ENCODE results near the gene MCL1.

DNA sequence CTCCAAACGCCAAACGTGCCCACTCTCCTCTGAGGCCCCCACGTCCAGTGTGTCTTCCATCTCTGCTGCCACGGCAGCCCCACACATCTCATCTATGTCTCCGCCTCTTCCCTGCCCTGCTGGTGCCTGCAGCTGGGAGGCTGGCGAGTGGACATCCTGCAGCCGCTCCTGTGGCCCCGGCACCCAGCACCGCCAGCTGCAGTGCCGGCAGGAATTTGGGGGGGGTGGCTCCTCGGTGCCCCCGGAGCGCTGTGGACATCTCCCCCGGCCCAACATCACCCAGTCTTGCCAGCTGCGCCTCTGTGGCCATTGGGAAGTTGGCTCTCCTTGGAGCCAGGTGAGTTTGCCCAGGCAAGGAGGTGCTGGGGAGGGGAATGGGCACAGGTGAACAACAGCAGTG lies 21.6 kb downstream of the MCL1 start:
- TF ChIP-seq, protein P1, sequence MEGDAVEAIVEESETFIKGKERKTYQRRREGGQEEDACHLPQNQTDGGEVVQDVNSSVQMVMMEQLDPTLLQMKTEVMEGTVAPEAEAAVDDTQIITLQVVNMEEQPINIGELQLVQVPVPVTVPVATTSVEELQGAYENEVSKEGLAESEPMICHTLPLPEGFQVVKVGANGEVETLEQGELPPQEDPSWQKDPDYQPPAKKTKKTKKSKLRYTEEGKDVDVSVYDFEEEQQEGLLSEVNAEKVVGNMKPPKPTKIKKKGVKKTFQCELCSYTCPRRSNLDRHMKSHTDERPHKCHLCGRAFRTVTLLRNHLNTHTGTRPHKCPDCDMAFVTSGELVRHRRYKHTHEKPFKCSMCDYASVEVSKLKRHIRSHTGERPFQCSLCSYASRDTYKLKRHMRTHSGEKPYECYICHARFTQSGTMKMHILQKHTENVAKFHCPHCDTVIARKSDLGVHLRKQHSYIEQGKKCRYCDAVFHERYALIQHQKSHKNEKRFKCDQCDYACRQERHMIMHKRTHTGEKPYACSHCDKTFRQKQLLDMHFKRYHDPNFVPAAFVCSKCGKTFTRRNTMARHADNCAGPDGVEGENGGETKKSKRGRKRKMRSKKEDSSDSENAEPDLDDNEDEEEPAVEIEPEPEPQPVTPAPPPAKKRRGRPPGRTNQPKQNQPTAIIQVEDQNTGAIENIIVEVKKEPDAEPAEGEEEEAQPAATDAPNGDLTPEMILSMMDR (IDR thresholded peaks at IDR 0.05): no peak
- no peak for TF ChIP-seq EZH2 (IDR thresholded peaks at IDR 0.05; ENCODE audit: borderline replicate concordance, insufficient read depth, low read depth, low read length, poor library complexity, severe bottlenecking)
